Measurements from ENCODE around the gene NR5A2. TPM values are rescaled to one million over a fixed set of nuclear protein-coding genes. Genes with fewer than 3 reads are reported as not detected.

NR5A2 gene
- polyA plus RNA-seq, 2 donors = 0.31 to 0.37 TPM

GRCh38 chr1:200165493-200166220, 138.1 kb downstream of the NR5A2 start:
- Histone ChIP-seq H3K27me3 (ENCODE audit: control insufficient read depth in 1 of 2, insufficient read depth in 2 of 2, low read length in 2 of 2) (no peaks in the 10 kb centered on the region), H3K27ac (ENCODE audit: low read depth in 2 of 2, low read length in 1 of 2) (no peak overlapping the region), H3K9me3 (ENCODE audit: control insufficient read depth in 2 of 2, insufficient read depth in 1 of 2, low read depth in 1 of 2, low read length in 1 of 2) (no peaks in the 10 kb centered on the region), H3K4me3 (ENCODE audit: low read depth in 1 of 2, low read length in 2 of 2) (no peak overlapping the region), H3K36me3 (ENCODE audit: control insufficient read depth in 2 of 2, insufficient read depth in 2 of 2, low read length in 1 of 2) (no peaks in the 10 kb centered on the region), H3K4me1 (ENCODE audit: control insufficient read depth in 2 of 2, insufficient read depth in 2 of 2, low read length in 1 of 2) (no peaks in the 10 kb centered on the region)
- 74 to 83% methylated on average over 5 of the region's 5 CpGs for whole genome bisulfite sequencing, 2 donors

GRCh38 chr1:200166411-200166810, 138.9 kb downstream of the NR5A2 start:
- WGBS, 2 donors = 77 to 83% methylated on average over 4 of the region's 4 CpGs
- H3K4me1 ChIP-seq (ENCODE audit: control insufficient read depth in 2 of 2, insufficient read depth in 2 of 2, low read length in 1 of 2) = no peaks in the 10 kb centered on the region

GRCh38 chr1:200168926-200169325, 141.4 kb downstream of the NR5A2 start:
- Histone ChIP-seq H3K9me3 (ENCODE audit: control insufficient read depth in 2 of 2, insufficient read depth in 1 of 2, low read depth in 1 of 2, low read length in 1 of 2) (no peaks in the 10 kb centered on the region), H3K4me1 (ENCODE audit: control insufficient read depth in 2 of 2, insufficient read depth in 2 of 2, low read length in 1 of 2) (no peaks in the 10 kb centered on the region), H3K27me3 (ENCODE audit: control insufficient read depth in 1 of 2, insufficient read depth in 2 of 2, low read length in 2 of 2) (no peaks in the 10 kb centered on the region), H3K4me3 (ENCODE audit: low read depth in 1 of 2, low read length in 2 of 2) (no peak overlapping the region), H3K27ac (ENCODE audit: low read depth in 2 of 2, low read length in 1 of 2) (no peak overlapping the region), H3K36me3 (ENCODE audit: control insufficient read depth in 2 of 2, insufficient read depth in 2 of 2, low read length in 1 of 2) (no peaks in the 10 kb centered on the region)
- WGBS, 2 donors = 76 to 89% methylated on average over 7 of the region's 7 CpGs

More at GRCh38 chr1:200166411-200166810, 138.9 kb downstream of the NR5A2 start:
- Histone ChIP-seq H3K27ac (ENCODE audit: low read depth in 2 of 2, low read length in 1 of 2) (no peak overlapping the region), H3K36me3 (ENCODE audit: control insufficient read depth in 2 of 2, insufficient read depth in 2 of 2, low read length in 1 of 2) (no peaks in the 10 kb centered on the region), H3K4me3 (ENCODE audit: low read depth in 1 of 2, low read length in 2 of 2) (no peak overlapping the region), H3K9me3 (ENCODE audit: control insufficient read depth in 2 of 2, insufficient read depth in 1 of 2, low read depth in 1 of 2, low read length in 1 of 2) (no peaks in the 10 kb centered on the region), H3K27me3 (ENCODE audit: control insufficient read depth in 1 of 2, insufficient read depth in 2 of 2, low read length in 2 of 2) (no peaks in the 10 kb centered on the region)

GRCh38 chr1:200172311-200172710, 144.8 kb downstream of the NR5A2 start:
- Histone ChIP-seq H3K9me3 (ENCODE audit: control insufficient read depth in 2 of 2, insufficient read depth in 1 of 2, low read depth in 1 of 2, low read length in 1 of 2) (no peaks in the 10 kb centered on the region), H3K27me3 (ENCODE audit: control insufficient read depth in 1 of 2, insufficient read depth in 2 of 2, low read length in 2 of 2) (peaks cover 0 to 3% of the 10 kb centered on the region in 2 donors), H3K4me1 (ENCODE audit: control insufficient read depth in 2 of 2, insufficient read depth in 2 of 2, low read length in 1 of 2) (no peaks in the 10 kb centered on the region), H3K4me3 (ENCODE audit: low read depth in 1 of 2, low read length in 2 of 2) (no peak overlapping the region), H3K27ac (ENCODE audit: low read depth in 2 of 2, low read length in 1 of 2) (no peak overlapping the region), H3K36me3 (ENCODE audit: control insufficient read depth in 2 of 2, insufficient read depth in 2 of 2, low read length in 1 of 2) (no peaks in the 10 kb centered on the region)
- 74 to 77% methylated on average over 4 of the region's 4 CpGs for WGBS, 2 donors

- Histone ChIP-seq H3K4me3 (ENCODE audit: low read depth in 1 of 2, low read length in 2 of 2) (no peak overlapping the region), H3K27me3 (ENCODE audit: control insufficient read depth in 1 of 2, insufficient read depth in 2 of 2, low read length in 2 of 2) (peaks cover 0 to 3% of the 10 kb centered on the region in 2 donors), H3K36me3 (ENCODE audit: control insufficient read depth in 2 of 2, insufficient read depth in 2 of 2, low read length in 1 of 2) (no peaks in the 10 kb centered on the region), H3K27ac (ENCODE audit: low read depth in 2 of 2, low read length in 1 of 2) (no peak overlapping the region), H3K4me1 (ENCODE audit: control insufficient read depth in 2 of 2, insufficient read depth in 2 of 2, low read length in 1 of 2) (no peaks in the 10 kb centered on the region), H3K9me3 (ENCODE audit: control insufficient read depth in 2 of 2, insufficient read depth in 1 of 2, low read depth in 1 of 2, low read length in 1 of 2) (no peaks in the 10 kb centered on the region)
- 57 to 75% methylated on average over 2 of the region's 2 CpGs for WGBS, 2 donors
Observed at GRCh38 chr1:200173097-200173618, 145.6 kb downstream of the NR5A2 start.

GRCh38 chr1:200174525-200175295, 147.2 kb downstream of the NR5A2 start:
- H3K27ac ChIP-seq (ENCODE audit: low read depth in 2 of 2, low read length in 1 of 2) = no peak overlapping the region
- no peak overlapping the region for H3K4me3 ChIP-seq (ENCODE audit: low read depth in 1 of 2, low read length in 2 of 2)
- peaks cover 0 to 3% of the 10 kb centered on the region in 2 donors for H3K27me3 ChIP-seq (ENCODE audit: control insufficient read depth in 1 of 2, insufficient read depth in 2 of 2, low read length in 2 of 2)
- H3K36me3 ChIP-seq (ENCODE audit: control insufficient read depth in 2 of 2, insufficient read depth in 2 of 2, low read length in 1 of 2) = no peaks in the 10 kb centered on the region
- H3K4me1 ChIP-seq (ENCODE audit: control insufficient read depth in 2 of 2, insufficient read depth in 2 of 2, low read length in 1 of 2) = no peaks in the 10 kb centered on the region
- no peaks in the 10 kb centered on the region for H3K9me3 ChIP-seq (ENCODE audit: control insufficient read depth in 2 of 2, insufficient read depth in 1 of 2, low read depth in 1 of 2, low read length in 1 of 2)
- 82 to 86% methylated on average over 5 of the region's 5 CpGs for WGBS, 2 donors

- Histone ChIP-seq H3K4me3 (ENCODE audit: low read depth in 1 of 2, low read length in 2 of 2) (no peak overlapping the region), H3K27me3 (ENCODE audit: control insufficient read depth in 1 of 2, insufficient read depth in 2 of 2, low read length in 2 of 2) (peaks cover 0 to 3% of the 10 kb centered on the region in 2 donors), H3K27ac (ENCODE audit: low read depth in 2 of 2, low read length in 1 of 2) (no peak overlapping the region), H3K4me1 (ENCODE audit: control insufficient read depth in 2 of 2, insufficient read depth in 2 of 2, low read length in 1 of 2) (no peaks in the 10 kb centered on the region), H3K36me3 (ENCODE audit: control insufficient read depth in 2 of 2, insufficient read depth in 2 of 2, low read length in 1 of 2) (no peaks in the 10 kb centered on the region), H3K9me3 (ENCODE audit: control insufficient read depth in 2 of 2, insufficient read depth in 1 of 2, low read depth in 1 of 2, low read length in 1 of 2) (no peaks in the 10 kb centered on the region)
- 57 to 62% methylated on average over 7 of the region's 7 CpGs for WGBS, 2 donors
Observed at GRCh38 chr1:200176181-200176580, 148.7 kb downstream of the NR5A2 start.

- peaks cover 0 to 3% of the 10 kb centered on the region in 2 donors for H3K27me3 ChIP-seq (ENCODE audit: control insufficient read depth in 1 of 2, insufficient read depth in 2 of 2, low read length in 2 of 2)
- no peaks in the 10 kb centered on the region for H3K9me3 ChIP-seq (ENCODE audit: control insufficient read depth in 2 of 2, insufficient read depth in 1 of 2, low read depth in 1 of 2, low read length in 1 of 2)
- 61 to 71% methylated on average over 8 of the region's 8 CpGs for WGBS, 2 donors
- H3K36me3 ChIP-seq (ENCODE audit: control insufficient read depth in 2 of 2, insufficient read depth in 2 of 2, low read length in 1 of 2) = no peaks in the 10 kb centered on the region
- H3K4me3 ChIP-seq (ENCODE audit: low read depth in 1 of 2, low read length in 2 of 2) = no peak overlapping the region
- no peaks in the 10 kb centered on the region for H3K4me1 ChIP-seq (ENCODE audit: control insufficient read depth in 2 of 2, insufficient read depth in 2 of 2, low read length in 1 of 2)
- no peak overlapping the region for H3K27ac ChIP-seq (ENCODE audit: low read depth in 2 of 2, low read length in 1 of 2)
Observed at GRCh38 chr1:200176798-200177197, 149.3 kb downstream of the NR5A2 start.

GRCh38 chr1:200178340-200178739, 150.8 kb downstream of the NR5A2 start:
- Histone ChIP-seq H3K27ac (ENCODE audit: low read depth in 2 of 2, low read length in 1 of 2) (no peak overlapping the region), H3K4me1 (ENCODE audit: control insufficient read depth in 2 of 2, insufficient read depth in 2 of 2, low read length in 1 of 2) (no peaks in the 10 kb centered on the region), H3K9me3 (ENCODE audit: control insufficient read depth in 2 of 2, insufficient read depth in 1 of 2, low read depth in 1 of 2, low read length in 1 of 2) (no peaks in the 10 kb centered on the region), H3K27me3 (ENCODE audit: control insufficient read depth in 1 of 2, insufficient read depth in 2 of 2, low read length in 2 of 2) (peaks cover 0 to 3% of the 10 kb centered on the region in 2 donors), H3K4me3 (ENCODE audit: low read depth in 1 of 2, low read length in 2 of 2) (no peak overlapping the region), H3K36me3 (ENCODE audit: control insufficient read depth in 2 of 2, insufficient read depth in 2 of 2, low read length in 1 of 2) (no peaks in the 10 kb centered on the region)
- WGBS, 2 donors = 70% methylated on average over 2 of the region's 2 CpGs

Data from esophagus (tissue), 2 donors.